Smooth muscle cell (in vitro differentiated cells): ENCODE results near the gene PSMD4. TPM values are rescaled to one million over a fixed set of nuclear protein-coding genes. Genes with fewer than 3 reads are reported as not detected.

Experiments
- DNase-seq: peaks from one replicate; lab custom pipeline; 2025; ENCODE audit not compliant: unreplicated experiment; lab: John Stamatoyannopoulos, UW
- H2AFZ ChIP-seq: fragments of 200-600 bp; sonication (generic); 2 replicates; pipeline ENCODE4 v1.6.0; 2016; ENCODE audit warnings: antibody characterized with exemption, low read depth, mild to moderate bottlenecking
- H3F3A ChIP-seq: fragments of 200-600 bp; sonication (generic); 2 replicates; pipeline ENCODE4 v1.6.0; 2017; ENCODE audit warnings: antibody characterized with exemption, low read depth
- H3K27ac ChIP-seq: fragments of 200-600 bp; sonication (generic); 2 replicates; pipeline ENCODE4 v1.5.1; 2016; ENCODE audit warnings: low read depth, mild to moderate bottlenecking
- H3K27me3 ChIP-seq: fragments of 200-600 bp; sonication (generic); 2 replicates; pipeline ENCODE4 v1.6.1; 2016; ENCODE audit warnings: low read depth, mild to moderate bottlenecking
- H3K36me3 ChIP-seq: fragments of 200-600 bp; sonication (generic); 2 replicates; pipeline ENCODE4 v1.5.1; 2016; ENCODE audit warnings: low read depth
- H3K4me1 ChIP-seq: fragments of 200-600 bp; sonication (generic); 2 replicates; pipeline ENCODE4 v1.5.1; 2016; ENCODE audit warnings: low read depth
- H3K4me2 ChIP-seq: fragments of 200-600 bp; sonication (generic); 2 replicates; pipeline ENCODE4 v1.6.0; 2016; ENCODE audit warnings: mild to moderate bottlenecking
- H3K4me3 ChIP-seq: fragments of 200-600 bp; sonication (generic); 2 replicates; pipeline ENCODE4 v1.5.1; 2016; ENCODE audit warnings: mild to moderate bottlenecking
- H3K79me2 ChIP-seq: fragments of 200-600 bp; sonication (generic); 2 replicates; pipeline ENCODE4 v1.6.0; 2016; ENCODE audit warnings: low read depth, mild to moderate bottlenecking
- H3K9ac ChIP-seq: fragments of 200-600 bp; sonication (generic); 2 replicates; pipeline ENCODE4 v1.6.0; 2016; ENCODE audit warnings: low read depth
- H3K9me3 ChIP-seq: fragments of 200-600 bp; sonication (generic); replicated peaks from 2 replicates; pipeline ENCODE4 v1.5.1; 2016; ENCODE audit warnings: low read depth
- H4K20me1 ChIP-seq: fragments of 200-600 bp; sonication (generic); 2 replicates; pipeline ENCODE4 v1.6.0; 2016; ENCODE audit warnings: low read depth
- WGBS: methylation state at CpG from one replicate; pipeline ENCODE4 v1.1.7; 2016; ENCODE audit warnings: low lambda C conversion rate; 5-methylcytosine and 5-hydroxymethylcytosine counted together
- polyA plus RNA-seq: library from polyadenylated mRNA; unstranded; fragments of >200 nt; fragmentation: Nextera tagmentation; extraction: Ambion mirVana; gene quantifications from 2 replicates; pipeline ENCODE4 v1.2.1, GENCODE V29; 2016
- total RNA-seq: library from RNA; depleted of rRNA; stranded (reverse); fragments of >200 nt; gene quantifications from 2 replicates; pipeline ENCODE4 v1.2.3, GENCODE V29; 2014
- TF ChIP-seq, protein P1 (sequence below): fragments of 200-600 bp; sonication (generic); IDR thresholded peaks from 2 replicates; pipeline ENCODE4 v1.5.1; 2017; ENCODE audit warnings: borderline replicate concordance, mild to moderate bottlenecking, antibody characterized with exemption; ENCODE audit not compliant: insufficient read depth, poor library complexity, severe bottlenecking

The PSMD4 gene
- total and polyA plus RNA-seq, 2 experiments from 2014 or later, result 109 to 198 TPM

DNA sequence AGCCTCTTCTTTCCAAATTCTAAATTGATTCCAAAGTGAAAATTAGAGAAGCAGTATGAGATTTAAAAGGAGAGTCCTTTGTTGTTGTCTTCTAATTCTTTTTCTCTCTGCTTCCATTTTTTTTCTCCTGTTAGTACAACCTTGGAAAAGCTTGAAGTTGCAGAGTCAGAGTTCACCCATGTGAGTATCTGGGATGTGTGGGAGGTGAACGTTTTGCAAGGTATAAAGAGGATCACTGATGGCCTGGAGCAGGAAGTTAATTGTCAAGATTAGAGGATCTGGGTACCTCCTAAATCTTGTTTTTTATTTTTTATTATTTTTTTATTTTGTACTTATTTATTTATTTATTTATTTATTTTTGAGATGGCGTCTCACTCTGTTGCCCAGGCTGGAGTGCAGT lies 7.7 kb upstream of the PSMD4 start:
- TF ChIP-seq, protein P1, sequence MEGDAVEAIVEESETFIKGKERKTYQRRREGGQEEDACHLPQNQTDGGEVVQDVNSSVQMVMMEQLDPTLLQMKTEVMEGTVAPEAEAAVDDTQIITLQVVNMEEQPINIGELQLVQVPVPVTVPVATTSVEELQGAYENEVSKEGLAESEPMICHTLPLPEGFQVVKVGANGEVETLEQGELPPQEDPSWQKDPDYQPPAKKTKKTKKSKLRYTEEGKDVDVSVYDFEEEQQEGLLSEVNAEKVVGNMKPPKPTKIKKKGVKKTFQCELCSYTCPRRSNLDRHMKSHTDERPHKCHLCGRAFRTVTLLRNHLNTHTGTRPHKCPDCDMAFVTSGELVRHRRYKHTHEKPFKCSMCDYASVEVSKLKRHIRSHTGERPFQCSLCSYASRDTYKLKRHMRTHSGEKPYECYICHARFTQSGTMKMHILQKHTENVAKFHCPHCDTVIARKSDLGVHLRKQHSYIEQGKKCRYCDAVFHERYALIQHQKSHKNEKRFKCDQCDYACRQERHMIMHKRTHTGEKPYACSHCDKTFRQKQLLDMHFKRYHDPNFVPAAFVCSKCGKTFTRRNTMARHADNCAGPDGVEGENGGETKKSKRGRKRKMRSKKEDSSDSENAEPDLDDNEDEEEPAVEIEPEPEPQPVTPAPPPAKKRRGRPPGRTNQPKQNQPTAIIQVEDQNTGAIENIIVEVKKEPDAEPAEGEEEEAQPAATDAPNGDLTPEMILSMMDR, result no peak
- H3F3A ChIP-seq, result peaks cover 22% of the 10 kb centered on the region
- H3K27me3 ChIP-seq, result no peaks in the 10 kb centered on the region
- no peak overlapping the region for H3K9ac ChIP-seq
- H3K27ac ChIP-seq, result no peak overlapping the region
- no peaks in the 10 kb centered on the region for H4K20me1 ChIP-seq
- H3K4me1 ChIP-seq, result no peaks in the 10 kb centered on the region
- H3K36me3 ChIP-seq, result peaks cover 15% of the 10 kb centered on the region
- no peaks in the 10 kb centered on the region for H3K9me3 ChIP-seq
- WGBS, result 99% methylated on average over 2 of the region's 2 CpGs
- no peaks in the 10 kb centered on the region for H3K79me2 ChIP-seq
- DNase-seq, result no peak
- H3K4me2 ChIP-seq, result no peak overlapping the region
- H2AFZ ChIP-seq, result no peak overlapping the region
- no peak overlapping the region for H3K4me3 ChIP-seq

DNA sequence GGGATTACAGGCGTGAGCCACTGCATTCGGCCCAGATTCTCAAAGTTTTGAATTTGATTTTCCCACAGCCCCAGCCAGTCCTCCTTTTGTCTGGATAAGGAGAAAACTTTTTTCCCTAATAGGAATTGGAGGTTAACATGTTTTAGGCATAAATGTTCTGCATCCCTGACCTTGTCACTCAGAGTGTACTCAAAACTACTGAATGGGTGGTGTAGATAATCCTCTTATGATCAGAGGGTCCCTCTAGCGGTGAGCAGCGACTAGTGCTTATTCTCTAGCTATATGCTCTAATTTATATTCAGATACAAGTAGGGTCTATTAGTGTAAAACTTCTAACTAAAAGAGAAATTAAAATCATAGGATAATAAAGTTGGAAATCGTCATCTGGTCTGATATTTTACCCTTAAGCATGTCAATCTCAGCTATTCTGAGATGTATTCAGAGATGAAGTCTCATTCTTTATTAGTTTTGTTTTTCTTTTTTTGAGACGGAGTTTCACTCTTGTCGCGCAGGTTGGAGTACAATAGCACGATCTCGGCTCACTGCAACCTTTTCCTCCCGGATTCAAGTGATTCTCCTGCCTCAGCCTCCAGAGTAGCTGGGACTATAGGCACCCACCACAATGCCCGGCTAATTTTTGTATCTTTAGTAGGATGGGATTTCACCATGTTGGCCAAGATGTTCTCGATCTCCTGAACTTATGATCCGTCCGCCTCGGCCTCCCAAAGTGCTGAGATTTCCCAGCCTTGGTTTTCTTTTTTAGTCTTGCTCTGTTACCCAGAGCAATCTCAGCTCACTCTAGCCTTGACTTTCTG lies 2.7 kb upstream of the PSMD4 start:
- H3K9ac ChIP-seq, result no peak overlapping the region
- H3K9me3 ChIP-seq, result no peaks in the 10 kb centered on the region
- peaks cover 29% of the 10 kb centered on the region for H3K79me2 ChIP-seq
- TF ChIP-seq, protein P1, result peak; percentile 86
- 75% methylated on average over 16 of the region's 16 CpGs for WGBS
- H3K27ac ChIP-seq, result no peak overlapping the region
- no peak overlapping the region for H3K4me3 ChIP-seq
- no peak overlapping the region for H2AFZ ChIP-seq
- peaks cover 17% of the 10 kb centered on the region for H3F3A ChIP-seq
- no peaks in the 10 kb centered on the region for H4K20me1 ChIP-seq
- H3K36me3 ChIP-seq, result peaks cover 15% of the 10 kb centered on the region
- peaks cover 9% of the 10 kb centered on the region for H3K4me1 ChIP-seq
- H3K4me2 ChIP-seq, result no peak overlapping the region
- DNase-seq, result no peak
- H3K27me3 ChIP-seq, result no peaks in the 10 kb centered on the region

DNA sequence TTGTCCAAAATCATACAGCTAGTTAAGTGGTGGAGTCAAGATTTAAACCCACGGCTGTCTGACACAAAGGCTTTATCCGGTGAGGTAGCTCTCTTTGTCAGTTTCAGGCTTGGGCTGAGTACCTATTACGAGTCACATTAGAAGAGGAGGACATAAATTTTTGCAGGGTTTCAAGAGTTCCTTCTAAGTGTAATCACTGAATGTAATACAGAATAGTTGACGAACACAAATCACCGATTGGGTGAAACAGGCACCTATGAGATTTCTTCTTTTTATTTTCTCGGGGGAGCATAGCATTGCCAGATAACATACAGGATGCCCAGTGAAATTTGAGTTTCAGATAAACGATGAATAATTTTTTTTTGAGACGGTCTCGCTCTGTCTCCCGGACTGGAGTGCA lies 847 bp downstream of the PSMD4 start:
- peak overlapping the region; percentile 91 for H3K27ac ChIP-seq
- H3K36me3 ChIP-seq, result no peaks in the 10 kb centered on the region
- TF ChIP-seq, protein P1, result no peak
- DNase-seq, result no peak
- H3K9me3 ChIP-seq, result no peaks in the 10 kb centered on the region
- peak overlapping the region; percentile 81 for H3K4me3 ChIP-seq
- H3K9ac ChIP-seq, result peak overlapping the region; percentile 94
- H3K4me1 ChIP-seq, result peaks cover 9% of the 10 kb centered on the region
- peak overlapping the region; percentile 99 for H2AFZ ChIP-seq
- WGBS, result 56% methylated on average over 10 of the region's 10 CpGs
- H3K4me2 ChIP-seq, result peak overlapping the region; percentile 99
- H3K79me2 ChIP-seq, result peaks cover 62% of the 10 kb centered on the region
- H3F3A ChIP-seq, result peaks cover 1% of the 10 kb centered on the region
- H3K27me3 ChIP-seq, result no peaks in the 10 kb centered on the region
- H4K20me1 ChIP-seq, result peaks cover 25% of the 10 kb centered on the region

DNA sequence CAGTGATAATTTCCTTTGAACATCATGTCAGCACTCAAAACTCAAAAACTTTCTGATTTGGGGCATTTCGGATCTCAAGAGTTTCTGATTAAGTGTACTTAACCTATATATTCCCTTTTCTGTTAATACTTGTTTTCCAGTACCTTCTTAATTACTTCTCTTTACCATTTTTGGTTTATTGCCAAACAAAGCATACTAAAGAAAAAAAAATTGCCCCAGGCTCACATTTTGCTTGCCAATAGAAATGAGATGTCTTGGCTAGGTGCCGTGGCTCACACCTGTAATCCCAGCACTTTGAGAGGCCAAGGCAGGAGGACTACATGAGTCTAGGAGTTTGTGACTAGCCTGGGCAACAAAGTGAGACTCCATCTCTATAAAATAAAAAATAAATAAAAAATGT lies 4.8 kb downstream of the PSMD4 start:
- no peak overlapping the region for H3K4me2 ChIP-seq
- H3K4me3 ChIP-seq, result no peak overlapping the region
- no peaks in the 10 kb centered on the region for H3K9me3 ChIP-seq
- H3K27ac ChIP-seq, result no peak overlapping the region
- peaks cover 51% of the 10 kb centered on the region for H4K20me1 ChIP-seq
- DNase-seq, result no peak
- no peak overlapping the region for H2AFZ ChIP-seq
- peaks cover 9% of the 10 kb centered on the region for H3K4me1 ChIP-seq
- no peaks in the 10 kb centered on the region for H3K27me3 ChIP-seq
- peaks cover 71% of the 10 kb centered on the region for H3K79me2 ChIP-seq
- H3K36me3 ChIP-seq, result peaks cover 1% of the 10 kb centered on the region
- H3K9ac ChIP-seq, result no peak overlapping the region
- TF ChIP-seq, protein P1, result no peak
- WGBS, result 94% methylated on average over 2 of the region's 2 CpGs
- H3F3A ChIP-seq, result no peaks in the 10 kb centered on the region
